ENCODE results near the gene ASCL1. TPM values are rescaled to one million over a fixed set of nuclear protein-coding genes. Genes with fewer than 3 reads are reported as not detected.

ASCL1 gene
- total RNA-seq, 1 experiment from 2014 or later = not detected

DNA sequence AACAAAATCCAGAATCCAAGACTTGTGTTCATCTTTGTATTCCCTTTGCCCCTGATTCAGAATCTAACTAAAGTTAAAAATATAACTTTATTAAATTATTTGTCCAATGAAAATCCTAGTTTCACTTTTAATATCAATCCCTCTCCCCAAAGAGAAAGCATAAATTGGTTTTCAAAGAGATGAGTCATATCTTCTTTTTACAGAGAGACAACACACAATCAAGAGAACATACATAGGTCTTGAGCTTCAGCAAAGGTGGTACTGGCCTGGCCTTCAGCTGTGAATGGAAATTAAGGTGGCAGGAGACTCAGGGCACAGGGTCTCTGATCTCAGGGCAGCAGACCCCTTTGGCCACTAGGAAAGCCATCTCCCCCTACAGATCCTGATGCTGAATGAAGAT, 4.3 kb upstream of the ASCL1 start:
- no TSS peak for BruUV-seq (replicated peaks)
- peaks cover 28% of the 10 kb centered on the region for H3K27me3 Mint-ChIP-seq (ENCODE audit: insufficient read depth, unreplicated experiment)
- H3K4me3 ChIP-seq (ENCODE audit: low read depth, low read length) = no peak overlapping the region

DNA sequence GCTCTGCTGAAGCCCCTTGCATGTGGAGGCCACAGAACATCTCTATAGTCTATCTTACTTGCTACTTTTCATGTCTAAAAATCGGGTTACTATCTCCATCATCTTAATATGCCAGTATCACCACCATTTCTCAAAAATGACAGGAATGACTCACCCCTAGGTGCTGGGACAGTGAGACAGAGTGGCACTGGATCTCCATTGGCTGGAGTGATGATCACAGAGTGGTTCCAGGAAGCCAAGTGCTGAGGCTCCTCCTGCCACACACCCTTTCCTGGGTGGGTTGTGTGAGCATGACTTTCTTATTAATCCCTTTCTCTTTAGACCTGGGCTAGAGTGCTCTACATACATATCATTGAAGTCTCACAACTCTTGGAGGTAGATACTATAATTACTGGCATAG, 3.3 kb upstream of the ASCL1 start:
- no peak overlapping the region for H3K4me3 Mint-ChIP-seq (ENCODE audit: unreplicated experiment)
- ChIA-PET POLR2A (no interaction called here), CTCF (no interaction called here)
- no peaks in the 10 kb centered on the region for H3K9me3 ChIP-seq
- no peaks in the 10 kb centered on the region; the same call in 1 of the 2 replicates for H3K27me3 ChIP-seq (replicated peaks; ENCODE audit: control insufficient read depth, insufficient read depth, low read length)
- no peaks in the 10 kb centered on the region for H3K4me1 ChIP-seq
- H3K36me3 Mint-ChIP-seq (ENCODE audit: insufficient read depth, unreplicated experiment) = no peaks in the 10 kb centered on the region
- peaks cover 30% of the 10 kb centered on the region for H3K27me3 Mint-ChIP-seq (ENCODE audit: insufficient read depth, unreplicated experiment)
- no peak for DNase-seq
- no peak overlapping the region for H3K27ac Mint-ChIP-seq (ENCODE audit: unreplicated experiment)
- no TSS peak for BruUV-seq (replicated peaks)
- H3K36me3 ChIP-seq (ENCODE audit: control insufficient read depth, insufficient read depth, low read length) = no peaks in the 10 kb centered on the region
- H3K9me3 Mint-ChIP-seq (ENCODE audit: unreplicated experiment) = no peaks in the 10 kb centered on the region
- intact Hi-C loops (cut with micrococcal nuclease; ENCODE audit: unreplicated experiment) = loop anchor here (10.0 kb wide), 1 partner anchor 451 kb away; no protein-coding TSS in a partner anchor
- no peak overlapping the region for H3K4me3 ChIP-seq (ENCODE audit: low read depth, low read length)
- no peaks in the 10 kb centered on the region for H3K4me1 Mint-ChIP-seq (ENCODE audit: low read depth, unreplicated experiment)
- TF ChIP-seq CTCF (IDR thresholded peaks at IDR 0.05; ENCODE audit: insufficient read depth in 1 of 2, low read depth in 1 of 2, low read length in 1 of 2, severe bottlenecking in 1 of 2, unreplicated experiment in 1 of 2) = no peak

More for the DNA sequence above, 4.3 kb upstream of the ASCL1 start:
- Mint-ChIP-seq H3K36me3 (ENCODE audit: insufficient read depth, unreplicated experiment) (no peaks in the 10 kb centered on the region), H3K4me3 (ENCODE audit: unreplicated experiment) (no peak overlapping the region), H3K27ac (ENCODE audit: unreplicated experiment) (no peak overlapping the region), H3K9me3 (ENCODE audit: unreplicated experiment) (no peaks in the 10 kb centered on the region), H3K4me1 (ENCODE audit: low read depth, unreplicated experiment) (no peaks in the 10 kb centered on the region)
- TF ChIP-seq CTCF (IDR thresholded peaks at IDR 0.05; ENCODE audit: insufficient read depth in 1 of 2, low read depth in 1 of 2, low read length in 1 of 2, severe bottlenecking in 1 of 2, unreplicated experiment in 1 of 2) = no peak
- no peaks in the 10 kb centered on the region; the same call in 1 of the 2 replicates for H3K27me3 ChIP-seq (replicated peaks; ENCODE audit: control insufficient read depth, insufficient read depth, low read length)
- no peaks in the 10 kb centered on the region for H3K9me3 ChIP-seq
- H3K4me1 ChIP-seq = no peaks in the 10 kb centered on the region
- ChIA-PET CTCF (no interaction called here), POLR2A (no interaction called here)
- no peak for DNase-seq
- intact Hi-C loops (cut with micrococcal nuclease; ENCODE audit: unreplicated experiment) = loop anchor here (10.0 kb wide), 1 partner anchor 452 kb away; no protein-coding TSS in a partner anchor
- no peaks in the 10 kb centered on the region for H3K36me3 ChIP-seq (ENCODE audit: control insufficient read depth, insufficient read depth, low read length)

DNA sequence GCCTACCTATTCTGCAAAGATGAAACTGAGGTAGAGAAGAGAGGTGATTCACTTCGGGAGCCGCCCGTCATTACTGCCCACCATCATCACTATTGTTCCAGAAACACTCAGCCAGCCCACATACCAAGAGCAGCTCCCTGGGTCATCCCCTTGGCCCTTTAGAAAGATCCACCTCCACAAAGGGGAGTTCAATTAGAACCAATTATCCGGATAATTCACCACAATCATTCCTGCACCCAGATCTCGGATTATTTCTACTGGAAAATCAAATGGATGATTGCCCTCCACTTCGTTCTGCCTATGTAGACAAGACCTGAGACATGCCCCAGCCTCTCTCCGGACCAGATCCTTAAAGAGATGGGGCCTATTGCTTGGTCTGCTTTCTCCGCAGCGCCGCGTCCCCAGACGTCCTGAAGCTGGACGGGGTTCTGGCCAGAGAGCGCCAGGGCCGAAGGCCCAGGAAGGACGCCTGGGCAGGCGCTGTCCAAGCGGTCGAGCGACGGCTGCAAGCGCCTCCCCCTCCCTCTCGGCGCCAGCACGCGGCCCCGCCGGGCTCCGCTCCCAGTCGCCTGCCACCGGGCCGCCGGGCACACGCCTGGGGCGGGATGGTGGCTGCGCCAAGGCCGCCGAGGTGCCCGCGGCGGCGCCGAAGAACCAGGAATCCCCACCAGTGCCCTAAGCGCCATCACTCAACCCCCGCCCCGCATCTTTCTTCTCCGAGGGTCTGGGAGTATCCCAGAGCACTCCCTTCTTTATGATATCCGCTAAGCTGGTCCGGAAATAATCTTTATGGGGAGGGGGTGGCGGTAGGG, 1.3 kb upstream of the ASCL1 start:
- Mint-ChIP-seq H3K4me3 (ENCODE audit: unreplicated experiment) (no peak overlapping the region), H3K27me3 (ENCODE audit: insufficient read depth, unreplicated experiment) (peaks cover 35% of the 10 kb centered on the region), H3K4me1 (ENCODE audit: low read depth, unreplicated experiment) (no peaks in the 10 kb centered on the region), H3K9me3 (ENCODE audit: unreplicated experiment) (no peaks in the 10 kb centered on the region), H3K36me3 (ENCODE audit: insufficient read depth, unreplicated experiment) (no peaks in the 10 kb centered on the region), H3K27ac (ENCODE audit: unreplicated experiment) (no peak overlapping the region)
- intact Hi-C loops (cut with micrococcal nuclease; ENCODE audit: unreplicated experiment) = loop anchor here (10.0 kb wide), 1 partner anchor 449 kb away; no protein-coding TSS in a partner anchor
- Histone ChIP-seq H3K4me3 (ENCODE audit: low read depth, low read length) (no peak overlapping the region), H3K9me3 (no peaks in the 10 kb centered on the region), H3K4me1 (no peaks in the 10 kb centered on the region), H3K27me3 (replicated peaks; ENCODE audit: control insufficient read depth, insufficient read depth, low read length) (peaks cover 4% of the 10 kb centered on the region), H3K36me3 (ENCODE audit: control insufficient read depth, insufficient read depth, low read length) (no peaks in the 10 kb centered on the region)
- TF ChIP-seq CTCF (IDR thresholded peaks at IDR 0.05; ENCODE audit: insufficient read depth in 1 of 2, low read depth in 1 of 2, low read length in 1 of 2, severe bottlenecking in 1 of 2, unreplicated experiment in 1 of 2) = no peak
- ChIA-PET CTCF (no interaction called here), POLR2A (no interaction called here)
- DNase-seq = no peak
- no TSS peak for BruUV-seq (replicated peaks)

Measured in Caco-2 (cell line).